Measurements from ENCODE around the gene CDX1.
A peak's percentile ranks its signal among the peaks of the same experiment; 100 is the strongest.

Gene CDX1

GRCh38 chr5:150121448-150122157, 45.0 kb upstream of the CDX1 start:
- H3K4me3 ChIP-seq (ENCODE audit: low read depth, low read length), result no peak overlapping the region
- no peak for DNase-seq (ENCODE audit: low read depth)
- no peak for TF ChIP-seq CTCF (conservative IDR thresholded peaks at IDR 0.05; ENCODE audit: low read depth, low read length)

- no peak for DNase-seq (ENCODE audit: low read depth)
- peak; percentile 40 for TF ChIP-seq CTCF (conservative IDR thresholded peaks at IDR 0.05; ENCODE audit: low read depth, low read length)
- no peak overlapping the region for H3K4me3 ChIP-seq (ENCODE audit: low read depth, low read length)
Measured at GRCh38 chr5:150122158-150122510, 44.4 kb upstream of the CDX1 start.

- no peak for DNase-seq (ENCODE audit: low read depth)
- TF ChIP-seq CTCF (conservative IDR thresholded peaks at IDR 0.05; ENCODE audit: low read depth, low read length), result no peak
- no peak overlapping the region for H3K4me3 ChIP-seq (ENCODE audit: low read depth, low read length)
Measured at GRCh38 chr5:150122536-150123481, 43.8 kb upstream of the CDX1 start.

GRCh38 chr5:150123542-150123941, 43.0 kb upstream of the CDX1 start:
- no peak for TF ChIP-seq CTCF (conservative IDR thresholded peaks at IDR 0.05; ENCODE audit: low read depth, low read length)
- DNase-seq (ENCODE audit: low read depth), result no peak

GRCh38 chr5:150124111-150124557, 42.4 kb upstream of the CDX1 start:
- TF ChIP-seq CTCF (conservative IDR thresholded peaks at IDR 0.05; ENCODE audit: low read depth, low read length), result no peak
- DNase-seq (ENCODE audit: low read depth), result no peak
- H3K4me3 ChIP-seq (ENCODE audit: low read depth, low read length), result no peak overlapping the region

More at GRCh38 chr5:150123542-150123941, 43.0 kb upstream of the CDX1 start:
- H3K4me3 ChIP-seq (ENCODE audit: low read depth, low read length), result no peak overlapping the region

- H3K4me3 ChIP-seq (ENCODE audit: low read depth, low read length), result no peak overlapping the region
- no peak for DNase-seq (ENCODE audit: low read depth)
- TF ChIP-seq CTCF (conservative IDR thresholded peaks at IDR 0.05; ENCODE audit: low read depth, low read length), result no peak
Measured at GRCh38 chr5:150124596-150124995, 42.0 kb upstream of the CDX1 start.
